Ectodermal cell (in vitro differentiated cells): ENCODE results near the gene RPL31.

Source experiments
- H3K27ac ChIP-seq: 2 replicates; pipeline ENCODE4 v1.7.0; 2013; ENCODE audit warnings: mild to moderate bottlenecking, low read depth, low read length; ENCODE audit not compliant: insufficient read depth, poor library complexity, severe bottlenecking
- H3K27me3 ChIP-seq: 2 replicates; pipeline ENCODE4 v1.7.0; 2013; ENCODE audit warnings: mild to moderate bottlenecking, low read length; ENCODE audit not compliant: insufficient read depth, control insufficient read depth, poor library complexity, severe bottlenecking
- H3K36me3 ChIP-seq: one replicate; pipeline ENCODE4 v1.7.0; 2013; ENCODE audit warnings: low read length; ENCODE audit not compliant: control insufficient read depth, insufficient read depth
- H3K4me1 ChIP-seq: one replicate; pipeline ENCODE4 v1.7.0; 2013; ENCODE audit warnings: low read length; ENCODE audit not compliant: control insufficient read depth, insufficient read depth
- H3K4me3 ChIP-seq: 2 replicates; pipeline ENCODE4 v1.7.0; 2013; ENCODE audit warnings: low read depth, low read length, control low read depth; ENCODE audit not compliant: insufficient read depth
- H3K9me3 ChIP-seq: 2 replicates; pipeline ENCODE4 v1.7.0; 2013; ENCODE audit warnings: mild to moderate bottlenecking, low read length, moderate library complexity; ENCODE audit not compliant: control insufficient read depth
- WGBS, 2 experiments: methylation state at CpG; one replicate each; pipeline ENCODE4 v1.1.7; 2013; ENCODE audit warnings: missing lambda C conversion rate in 2 of 2; 5-methylcytosine and 5-hydroxymethylcytosine counted together

Gene RPL31

DNA sequence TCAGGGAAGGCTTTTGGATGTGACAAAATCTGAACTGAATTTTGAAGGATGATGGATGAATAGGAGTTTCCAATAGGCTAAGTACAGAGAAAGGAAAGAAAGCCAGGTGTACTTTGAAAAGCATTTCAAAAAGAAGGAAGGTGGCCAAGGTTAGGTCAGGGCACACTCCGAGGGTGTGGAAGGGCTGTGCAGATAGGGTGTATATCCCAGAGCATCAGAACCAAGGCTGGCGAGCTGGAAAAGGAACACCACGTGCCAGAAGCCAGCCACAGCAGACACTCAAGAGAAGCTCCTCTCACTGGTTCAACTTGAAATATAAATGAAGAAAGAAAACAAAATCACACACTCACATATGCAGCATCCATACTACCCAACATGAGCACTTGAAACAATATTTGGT, 51.0 kb downstream of the RPL31 start:
- Histone ChIP-seq H3K4me3 (no peak overlapping the region), H3K27me3 (no peaks in the 10 kb centered on the region), H3K36me3 (no peaks in the 10 kb centered on the region), H3K4me1 (no peaks in the 10 kb centered on the region), H3K9me3 (no peaks in the 10 kb centered on the region), H3K27ac (no peak overlapping the region)
- WGBS, 2 experiments, result 93% methylated on average over 3 of the region's 3 CpGs
